SK-N-SH (cell line): ENCODE measurements around the gene ATL1. TPM values are rescaled to one million over a fixed set of nuclear protein-coding genes. Genes with fewer than 3 reads are reported as not detected.

Source experiments
- CTCF ChIA-PET: fragments of 300-600, 350-600 bp; formaldehyde crosslinking; extraction: SDS; loops from one replicate; lab custom pipeline; 2021; lab: Yijun Ruan, JAX
- POLR2A ChIA-PET: fragments of 350-600 bp; sonication (Branson Sonifier 250); formaldehyde crosslinking; extraction: SDS; loops from one replicate; lab custom pipeline; 2020; ENCODE audit warnings: antibody characterized with exemption, inconsistent platforms; lab: Yijun Ruan, JAX
- DNase-seq: peaks from one replicate; pipeline ENCODE4 v3.0.0; 2012
- H2AFZ ChIP-seq: fragments of 200-600 bp; sonication (generic); 2 replicates; pipeline ENCODE4 v1.8.1; 2016; ENCODE audit warnings: antibody characterized with exemption, mild to moderate bottlenecking, low read depth
- H3F3A ChIP-seq: fragments of 200-600 bp; sonication (generic); replicated peaks from 2 replicates; pipeline ENCODE3; 2016; ENCODE audit warnings: antibody characterized with exemption, mild to moderate bottlenecking; ENCODE audit not compliant: insufficient read depth
- H3K27ac ChIP-seq, 2 experiments: fragments of 200-500 bp in 1 of 2; fragments of 200-600 bp in 1 of 2; sonication (Bioruptor generic) in 1 of 2; sonication (generic), shearing (Covaris generic) in 1 of 2; 2 replicates each; pipeline versions ENCODE4 v1.5.1 to v1.6.1; 2014 to 2016; ENCODE audit warnings: low read depth in 2 of 2, inconsistent platforms in 1 of 2, low read length in 1 of 2, mild to moderate bottlenecking in 1 of 2, mixed read lengths in 1 of 2
- H3K27me3 ChIP-seq: fragments of 200-600 bp; sonication (generic), shearing (Covaris generic); 2 replicates; pipeline ENCODE4 v1.6.1; 2016; ENCODE audit warnings: mixed run types; ENCODE audit not compliant: insufficient read depth
- H3K36me3 ChIP-seq, 2 experiments: fragments of 200-500 bp in 1 of 2; fragments of 200-600 bp in 1 of 2; sonication (Bioruptor generic) in 1 of 2; sonication (generic) in 1 of 2; replicated peaks in 1 of 2; 2 replicates each; pipeline versions ENCODE3 to v1.5.1; 2014 to 2016; ENCODE audit warnings: low read length in 1 of 2, mild to moderate bottlenecking in 1 of 2; ENCODE audit not compliant: insufficient read depth in 2 of 2, control insufficient read depth in 1 of 2
- H3K4me1 ChIP-seq, 2 experiments: fragments of 200-500 bp in 1 of 2; fragments of 200-600 bp in 1 of 2; sonication (Bioruptor generic) in 1 of 2; sonication (generic), shearing (Covaris generic) in 1 of 2; 2 replicates each; pipeline versions ENCODE4 v1.5.1 to v1.6.1; 2014 to 2016; ENCODE audit warnings: low read depth in 1 of 2, low read length in 1 of 2, mixed run types in 1 of 2; ENCODE audit not compliant: insufficient read depth in 2 of 2, control insufficient read depth in 1 of 2
- H3K4me2 ChIP-seq: fragments of 200-600 bp; sonication (generic), shearing (Covaris generic); 2 replicates; pipeline ENCODE4 v1.6.1; 2017; ENCODE audit warnings: mixed run types
- H3K4me3 ChIP-seq, 2 experiments: fragments of 200-500 bp in 1 of 2; fragments of 200-600 bp in 1 of 2; sonication (Bioruptor generic) in 1 of 2; sonication (generic), shearing (Covaris generic) in 1 of 2; 2 replicates each; pipeline versions ENCODE4 v1.5.1 to v1.8.1; 2014 to 2016; ENCODE audit warnings: low read depth in 2 of 2, inconsistent platforms in 1 of 2, low read length in 1 of 2, mild to moderate bottlenecking in 1 of 2, mixed read lengths in 1 of 2, moderate library complexity in 1 of 2
- H3K79me2 ChIP-seq: fragments of 200-600 bp; sonication (generic); 2 replicates; pipeline ENCODE4 v1.8.1; 2017; ENCODE audit warnings: mild to moderate bottlenecking; ENCODE audit not compliant: insufficient read depth
- H3K9ac ChIP-seq: fragments of 200-600 bp; sonication (generic); 2 replicates; pipeline ENCODE4 v1.6.1; 2017; ENCODE audit warnings: mixed run types
- H3K9me2 ChIP-seq: fragments of 200-600 bp; sonication (generic); 2 replicates; pipeline ENCODE4 v1.6.1; 2017; ENCODE audit warnings: mixed run types
- H3K9me3 ChIP-seq: fragments of 200-600 bp; sonication (generic); 2 replicates; pipeline ENCODE4 v1.6.1; 2017; ENCODE audit warnings: mixed run types, mild to moderate bottlenecking, moderate library complexity
- H4K20me1 ChIP-seq: fragments of 200-600 bp; sonication (generic); 2 replicates; pipeline ENCODE4 v1.6.1; 2017; ENCODE audit warnings: mild to moderate bottlenecking, mixed run types; ENCODE audit not compliant: insufficient read depth
- CTCF ChIP-seq: fragments of 200-600 bp; sonication (generic); IDR thresholded peaks from 2 replicates; pipeline ENCODE4 v1.6.1; 2017; ENCODE audit warnings: antibody characterized with exemption, mild to moderate bottlenecking, moderate library complexity
- EP300 ChIP-seq, 2 experiments: IDR thresholded peaks; 2 replicates each; pipeline versions ENCODE4 v1.4.0 to v1.6.1; 2012; ENCODE audit warnings: borderline replicate concordance in 1 of 2, low read depth in 1 of 2, low read length in 1 of 2
- EZH2phosphoT487 ChIP-seq: fragments of 200-600 bp; sonication (generic); IDR thresholded peaks from 2 replicates; pipeline ENCODE4 v1.6.1; 2017; ENCODE audit warnings: low read depth, mixed run types, mild to moderate bottlenecking, antibody characterized with exemption, moderate library complexity, borderline replicate concordance
- FOSL2 ChIP-seq: IDR thresholded peaks from 2 replicates; pipeline ENCODE4 v1.4.0; 2012; ENCODE audit warnings: low read depth, mild to moderate bottlenecking, moderate library complexity, borderline replicate concordance
- FOXJ3 ChIP-seq: sonication (generic); formaldehyde crosslinking; IDR thresholded peaks from 2 replicates; pipeline ENCODE4 v1.5.1; 2020; ENCODE audit warnings: mild to moderate bottlenecking, missing genetic modification reagents
- FOXM1 ChIP-seq: IDR thresholded peaks from 2 replicates; pipeline ENCODE4 v1.4.0; 2012; ENCODE audit warnings: low read depth, mild to moderate bottlenecking
- GABPA ChIP-seq: IDR thresholded peaks from 2 replicates; pipeline ENCODE4 v1.4.0; 2012; ENCODE audit warnings: low read depth, mild to moderate bottlenecking
- GATA2 ChIP-seq: sonication (generic); formaldehyde crosslinking; IDR thresholded peaks from 2 replicates; pipeline ENCODE4 v1.5.0; 2020; ENCODE audit warnings: mild to moderate bottlenecking, missing genetic modification reagents
- IRF3 ChIP-seq: fragments of 150-350 bp; IDR thresholded peaks from 2 replicates; pipeline ENCODE4 v1.6.1; 2016; ENCODE audit warnings: mild to moderate bottlenecking, low read depth, low read length
- JUND ChIP-seq: IDR thresholded peaks from 2 replicates; pipeline ENCODE4 v1.4.0; 2012
- PBX3 ChIP-seq: IDR thresholded peaks from 2 replicates; pipeline ENCODE4; 2012
- POLR2AphosphoS5 ChIP-seq: IDR thresholded peaks from 2 replicates; pipeline ENCODE4 v1.6.1; 2012; ENCODE audit warnings: low read depth, low read length
- RAD21 ChIP-seq: IDR thresholded peaks from 2 replicates; pipeline ENCODE4 v1.6.1; 2012; ENCODE audit warnings: mild to moderate bottlenecking, low read length
- REST ChIP-seq: IDR thresholded peaks from 2 replicates; pipeline ENCODE4 v1.6.1; 2012; ENCODE audit warnings: mild to moderate bottlenecking, low read depth, low read length, moderate library complexity
- RXRA ChIP-seq: IDR thresholded peaks from 2 replicates; pipeline ENCODE4 v1.4.0; 2012; ENCODE audit warnings: low read depth, mild to moderate bottlenecking, borderline replicate concordance
- SIN3A ChIP-seq: IDR thresholded peaks from 2 replicates; pipeline ENCODE4 v1.6.1; 2012; ENCODE audit warnings: low read depth, mild to moderate bottlenecking, low read length, moderate library complexity, borderline replicate concordance
- SMC3 ChIP-seq: IDR thresholded peaks from 2 replicates; pipeline ENCODE4 v1.6.1; 2012; ENCODE audit warnings: low read depth, low read length, improper control_type of control experiment
- TCF12 ChIP-seq: IDR thresholded peaks from 2 replicates; pipeline ENCODE4 v1.4.0; 2012
- TEAD4 ChIP-seq: IDR thresholded peaks from 2 replicates; pipeline ENCODE4 v1.4.0; 2012; ENCODE audit warnings: mild to moderate bottlenecking, borderline replicate concordance; ENCODE audit not compliant: insufficient read depth
- ZBTB33 ChIP-seq: IDR thresholded peaks from 2 replicates; pipeline ENCODE4 v1.4.0; 2012; ENCODE audit warnings: low read depth, borderline replicate concordance
- polyA plus RNA-seq, 3 experiments: library from polyadenylated mRNA; depleted of rRNA; stranded (reverse); fragments of >200 nt; gene quantifications; 2 replicates each; pipeline ENCODE4 v1.2.3, GENCODE V29; 2012

Gene ATL1
- polyA plus RNA-seq, 1 of the 3 experiments (the other 2 are of a cell fraction), result 7.3 TPM

GRCh38 chr14:50647753-50648152, 87.8 kb downstream of the ATL1 start:
- peaks cover 71% of the 10 kb centered on the region for H3K79me2 ChIP-seq

More at GRCh38 chr14:50647753-50648152, 87.8 kb downstream of the ATL1 start:
- no peak for DNase-seq
- no peak overlapping the region for H2AFZ ChIP-seq
- H3K4me1 ChIP-seq, result no peaks in the 10 kb centered on the region
- ChIA-PET CTCF (interaction anchor here (1.0 kb wide), 1 partner anchor 28 kb away, joined by 3 read pairs; no protein-coding TSS in a partner anchor), POLR2A (no interaction called here)
- H3K4me3 ChIP-seq, result no peak overlapping the region
- H3K9ac ChIP-seq, result no peak overlapping the region
- H3K4me2 ChIP-seq, result no peak overlapping the region
- H3K27me3 ChIP-seq, result no peaks in the 10 kb centered on the region
- no peaks in the 10 kb centered on the region for H3K9me3 ChIP-seq
- peaks cover 9% of the 10 kb centered on the region for H3F3A ChIP-seq
- H3K9me2 ChIP-seq, result no peaks in the 10 kb centered on the region
- H4K20me1 ChIP-seq, result no peaks in the 10 kb centered on the region
- TF ChIP-seq EZH2phosphoT487 (no peak), SMC3 (no peak), GATA2 (no peak), PBX3 (no peak), RAD21 (no peak), FOXM1 (no peak), TEAD4 (no peak), IRF3 (no peak), EP300 (IDR thresholded peaks at IDR 0.05; ENCODE audit: borderline replicate concordance in 1 of 2, low read depth in 1 of 2, low read length in 1 of 2) (no peak), FOXJ3 (CRISPR knock-in tag) (no peak), RXRA (no peak), SIN3A (no peak), ZBTB33 (no peak), GABPA (no peak), FOSL2 (no peak), JUND (no peak), REST (no peak), POLR2AphosphoS5 (no peak), TCF12 (no peak), CTCF (no peak)
- TF ChIP-seq, all 33 proteins: peak for 0
- peaks cover 12 to 18% of the 10 kb centered on the region in 2 experiments for H3K36me3 ChIP-seq
- H3K27ac ChIP-seq, result no peak overlapping the region
